ENCODE data around the gene FOXJ2.
"Not testable (repeated sequence)": the region's sequence is repeated elsewhere in the genome, so short reads cannot be mapped to it uniquely, and the experiment has no call there.

DNA sequence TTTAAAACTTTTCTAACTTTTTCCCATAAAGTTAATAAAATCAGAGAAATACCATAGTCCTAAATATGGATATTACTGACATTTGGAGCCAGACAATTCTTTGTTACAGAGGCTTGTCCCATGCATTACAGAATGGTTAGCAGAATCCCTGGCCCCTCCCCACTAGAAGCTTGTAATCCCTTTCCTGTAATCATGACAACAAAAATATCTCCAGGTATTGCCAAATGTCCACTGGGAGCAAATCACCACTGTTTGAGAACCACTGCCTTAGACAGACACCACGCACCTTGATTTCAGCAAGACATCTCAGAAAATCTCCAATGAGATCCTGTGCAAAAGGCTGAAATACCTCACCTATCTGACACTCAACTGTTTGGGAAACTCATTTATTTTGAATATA lies 49.1 kb upstream of the FOXJ2 start:
- not testable (repeated sequence) for TF ChIP-seq POLR2A, POLR2AphosphoS5 (IDR thresholded peaks at IDR 0.05; ENCODE audit: low read depth, low read length)
